Raji (cell line): ENCODE results near the gene ATG7.

Experiments used
- POLR2A ChIP-seq: IDR thresholded peaks from 2 replicates; pipeline ENCODE4 v1.6.1; 2011; ENCODE audit warnings: low read depth, low read length, control low read depth; ENCODE audit not compliant: insufficient read depth

The ATG7 gene

DNA sequence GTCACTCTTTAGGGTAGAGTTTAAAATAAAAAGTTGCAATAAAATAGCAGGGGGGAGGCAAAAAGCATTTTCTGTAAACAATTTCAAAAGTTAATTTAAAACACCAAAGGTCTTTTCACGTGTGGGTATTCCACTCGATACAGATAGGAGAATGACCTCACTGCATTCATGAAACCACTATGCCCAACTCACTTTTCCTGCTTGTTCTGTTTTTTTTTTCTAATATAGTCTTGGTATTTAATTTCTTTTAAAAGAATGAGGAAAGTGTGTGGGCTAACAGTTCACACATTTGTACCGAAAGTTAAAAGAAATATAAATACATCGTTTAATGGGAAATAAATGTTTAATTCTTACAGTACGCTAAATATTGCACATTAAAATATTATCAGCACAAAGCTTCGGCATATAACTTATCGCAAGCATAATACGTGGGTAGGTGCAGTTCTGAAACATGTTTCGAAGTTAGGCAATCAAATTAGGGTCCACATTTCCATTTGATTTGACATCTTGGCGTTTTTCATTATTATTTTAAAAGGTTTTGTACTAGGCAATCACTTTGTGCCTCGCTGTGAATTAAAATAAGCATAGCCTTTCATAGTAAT is 330.1 kb downstream of the ATG7 start:
- TF ChIP-seq POLR2A, result no peak

DNA sequence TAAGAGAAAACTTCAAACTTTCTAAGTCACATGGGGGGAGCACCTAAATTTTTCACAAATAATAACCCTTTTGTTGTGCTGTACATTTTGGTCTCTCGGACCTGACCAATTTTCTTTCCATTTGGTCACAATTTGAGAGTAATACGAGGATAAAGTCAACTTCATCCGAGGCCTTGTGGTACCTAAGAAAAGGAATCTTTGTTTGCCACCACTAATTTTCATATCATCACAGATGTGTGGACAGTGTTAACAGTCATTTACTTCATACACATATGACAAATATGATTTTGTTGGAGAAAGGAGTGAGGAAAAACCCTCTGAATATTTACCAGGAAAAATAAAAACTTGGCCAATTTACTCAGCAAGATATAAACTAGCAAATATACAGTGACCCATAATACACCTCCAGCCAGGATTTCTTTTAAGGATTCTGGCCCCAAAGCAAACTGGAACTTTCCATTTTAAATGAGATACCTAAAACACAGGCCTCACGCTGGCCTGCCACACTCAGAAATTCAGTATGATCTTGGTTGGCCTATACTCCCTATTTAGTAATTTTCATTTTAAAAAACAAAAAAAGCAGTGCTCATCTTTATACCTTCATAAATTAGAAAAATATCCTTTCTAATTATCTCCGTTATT is 330.8 kb downstream of the ATG7 start:
- no peak for TF ChIP-seq POLR2A

- no peak for TF ChIP-seq POLR2A
Measured at GRCh38 chr3:11603628-11604027, 331.4 kb downstream of the ATG7 start.

- TF ChIP-seq POLR2A, result no peak
Measured at GRCh38 chr3:11604139-11604892, 332.1 kb downstream of the ATG7 start.

- TF ChIP-seq POLR2A, result no peak
Measured at GRCh38 chr3:11605398-11605797, 333.2 kb downstream of the ATG7 start.

DNA sequence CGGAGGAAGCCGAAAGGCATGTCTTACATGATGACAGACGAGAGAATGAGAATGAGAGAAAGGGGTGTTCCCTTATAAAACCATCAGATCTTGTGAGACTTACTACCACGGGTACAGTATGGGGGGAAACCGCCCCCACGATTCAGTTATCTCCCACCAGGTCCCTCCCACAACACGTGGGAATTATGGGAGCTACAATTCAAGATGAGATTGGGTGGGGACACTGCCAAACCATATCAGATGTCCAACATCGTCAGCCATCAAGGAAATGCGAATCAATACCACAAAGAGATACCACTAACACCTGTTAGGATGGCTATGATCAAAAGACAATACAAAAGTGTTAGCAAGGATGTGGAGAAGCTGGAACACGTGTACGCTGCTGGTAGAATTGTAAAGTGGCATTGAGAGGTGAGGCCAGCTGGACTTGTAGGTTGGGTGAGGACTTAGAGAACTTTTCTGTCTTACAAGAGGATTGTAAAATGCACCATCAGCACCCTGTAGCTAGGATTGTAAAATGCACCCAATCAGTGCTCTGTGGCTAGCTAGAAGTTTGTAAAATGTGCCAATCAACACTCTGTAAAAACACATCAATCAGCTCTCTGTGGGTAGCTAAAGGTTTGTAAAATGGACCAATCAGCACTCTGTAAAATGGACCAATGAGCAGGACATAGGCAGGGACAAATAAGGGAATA is 334.0 kb downstream of the ATG7 start:
- TF ChIP-seq POLR2A, result no peak

- no peak for TF ChIP-seq POLR2A
Measured at GRCh38 chr3:11606865-11607440, 334.8 kb downstream of the ATG7 start.
